HG03439 (cell line): Measurements from ENCODE around the gene ESYT2.

Source experiments
- ATAC-seq: cut with Tn5 transposase; IDR thresholded peaks from one replicate; pipeline ENCODE4 v1.9.1; 2021; ENCODE audit warnings: mild to moderate bottlenecking, moderate library complexity; ENCODE audit not compliant: unreplicated experiment

ESYT2 gene

DNA sequence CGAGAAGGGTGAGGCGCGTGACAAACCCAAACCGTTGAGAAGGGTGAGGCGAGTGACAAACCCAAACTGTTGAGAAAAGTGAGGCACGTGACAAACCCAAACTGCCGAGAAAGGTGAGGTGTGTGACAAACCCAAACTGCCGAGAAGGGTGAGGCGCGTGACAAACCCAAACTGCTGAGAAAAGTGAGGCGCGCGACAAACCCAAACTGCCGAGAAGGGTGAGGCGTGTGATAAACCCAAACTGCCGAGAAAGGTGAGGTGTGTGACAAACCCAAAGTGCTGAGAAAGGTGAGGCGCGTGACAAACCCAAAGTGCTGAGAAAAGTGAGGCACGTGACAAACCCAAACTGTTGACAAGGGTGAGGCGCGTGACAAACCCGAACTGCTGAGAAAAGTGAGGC, 25.0 kb downstream of the ESYT2 start:
- no peak for ATAC-seq

DNA sequence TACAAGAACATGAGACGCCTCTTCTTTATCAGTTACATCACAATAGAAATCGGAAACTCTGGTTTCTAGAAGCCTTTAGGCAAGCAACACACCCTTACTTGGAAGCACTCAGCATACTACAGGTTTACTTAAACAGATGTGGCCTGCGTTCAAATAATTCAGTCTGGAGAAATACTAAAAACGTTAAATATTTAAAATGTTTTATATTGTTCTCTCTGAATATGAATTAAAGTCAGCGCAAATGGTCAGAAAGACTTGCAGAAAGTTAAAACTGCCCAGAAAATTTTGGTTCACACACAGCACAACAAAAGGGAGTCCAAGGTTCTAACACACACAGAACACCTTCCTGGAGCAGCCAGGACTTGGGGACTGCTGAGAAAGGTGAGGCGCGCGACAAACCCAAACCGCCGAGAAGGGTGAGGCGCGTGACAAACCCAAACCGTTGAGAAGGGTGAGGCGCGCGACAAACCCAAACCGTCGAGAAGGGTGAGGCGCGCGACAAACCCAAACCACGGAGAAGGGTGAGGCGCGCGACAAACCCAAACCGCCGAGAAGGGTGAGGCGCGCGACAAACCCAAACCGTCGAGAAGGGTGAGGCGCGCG, 25.8 kb downstream of the ESYT2 start:
- ATAC-seq = no peak

DNA sequence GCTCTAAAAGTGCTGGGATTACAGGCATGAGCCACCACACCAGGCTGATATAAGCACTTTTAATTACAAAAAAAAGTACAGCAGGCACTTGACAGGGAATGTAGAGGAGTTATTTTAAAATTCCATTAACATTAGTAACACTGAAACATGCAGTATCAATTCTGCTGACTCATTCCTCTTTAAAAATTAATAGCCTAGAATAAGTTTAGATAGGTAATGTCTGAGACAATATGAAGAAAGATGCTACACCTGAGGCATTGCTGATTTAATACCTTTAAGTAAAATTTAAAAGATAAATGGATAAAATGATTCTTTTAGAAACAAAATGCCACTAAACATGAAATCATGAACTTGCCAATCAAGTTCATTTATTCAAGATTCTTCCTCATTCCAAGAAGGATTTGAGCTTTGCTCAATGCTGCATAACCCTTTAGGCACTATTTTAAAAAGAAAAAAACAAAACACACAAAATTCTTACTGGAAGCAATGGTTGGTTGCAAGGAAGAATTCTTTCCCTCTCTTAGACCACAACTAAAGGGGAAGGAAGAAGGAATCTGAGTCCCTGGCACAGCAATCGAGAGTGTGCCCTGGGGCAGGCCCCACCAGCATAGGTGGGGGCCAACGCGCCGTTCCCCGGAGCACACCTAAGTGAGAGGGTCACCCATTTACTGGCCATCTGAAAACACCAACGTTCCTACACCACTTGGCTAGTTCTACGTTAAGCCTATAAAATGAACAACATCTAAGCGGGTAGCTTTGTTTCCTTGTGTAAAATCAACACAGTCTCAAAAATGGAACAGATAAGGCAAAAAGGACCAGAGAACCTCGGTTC, 26.6 kb downstream of the ESYT2 start:
- no peak for ATAC-seq

DNA sequence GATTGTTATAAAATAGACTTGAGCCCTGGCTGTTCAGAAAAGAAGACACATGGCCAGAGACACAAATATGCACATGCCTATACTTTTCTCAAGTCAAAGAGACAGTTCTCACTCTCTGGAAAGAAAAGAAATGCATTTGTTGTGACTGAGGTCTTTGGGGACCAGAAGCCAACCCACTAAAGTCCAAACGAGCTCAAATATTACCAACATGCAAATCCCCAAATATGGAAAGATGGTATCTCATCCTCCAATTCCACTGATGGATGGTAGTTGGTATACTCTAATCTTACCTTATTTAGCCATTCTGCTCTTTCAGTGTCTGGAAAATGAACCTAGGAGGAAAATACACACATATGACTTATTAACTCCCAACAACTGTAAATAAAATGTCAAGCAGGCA, 30.6 kb downstream of the ESYT2 start:
- no peak for ATAC-seq

DNA sequence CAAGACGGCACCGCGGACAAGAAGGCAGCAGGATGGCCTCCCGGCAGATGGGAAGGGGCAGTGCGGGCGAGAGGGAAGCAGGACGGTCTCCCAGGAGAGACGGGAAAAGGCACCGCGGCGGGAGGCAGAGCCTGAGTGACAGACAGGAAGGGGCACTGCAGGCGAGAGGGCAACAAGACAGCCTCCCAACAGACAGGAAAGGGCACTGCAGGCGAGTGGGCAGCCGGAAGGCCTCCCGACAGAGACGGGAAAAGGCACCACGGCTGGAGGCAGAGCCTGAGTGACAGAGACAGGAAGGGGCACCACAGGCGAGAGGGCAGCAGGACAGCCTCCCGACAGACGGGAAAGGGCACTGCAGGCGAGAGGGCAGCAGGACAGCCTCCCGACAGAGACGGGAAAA, 32.6 kb downstream of the ESYT2 start:
- ATAC-seq = no peak

DNA sequence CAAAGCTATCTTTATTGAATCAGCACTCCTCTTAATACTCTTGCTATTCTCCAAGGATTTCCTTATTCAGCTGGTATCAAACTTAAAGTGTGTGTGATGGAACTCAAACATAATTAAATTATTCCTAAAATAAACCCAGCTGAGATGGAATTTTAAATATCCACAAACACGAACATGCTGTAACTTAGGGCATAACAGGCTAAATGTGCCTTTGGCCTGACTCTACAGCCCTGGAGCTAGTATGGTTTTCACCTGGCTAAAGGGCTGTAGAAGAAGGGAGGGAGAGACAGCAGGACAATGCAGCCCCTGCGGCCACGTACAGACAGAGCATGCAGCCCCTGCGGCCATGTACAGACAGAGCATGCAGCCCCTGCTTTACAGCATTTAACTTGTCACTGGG, 34.0 kb downstream of the ESYT2 start:
- no peak for ATAC-seq

DNA sequence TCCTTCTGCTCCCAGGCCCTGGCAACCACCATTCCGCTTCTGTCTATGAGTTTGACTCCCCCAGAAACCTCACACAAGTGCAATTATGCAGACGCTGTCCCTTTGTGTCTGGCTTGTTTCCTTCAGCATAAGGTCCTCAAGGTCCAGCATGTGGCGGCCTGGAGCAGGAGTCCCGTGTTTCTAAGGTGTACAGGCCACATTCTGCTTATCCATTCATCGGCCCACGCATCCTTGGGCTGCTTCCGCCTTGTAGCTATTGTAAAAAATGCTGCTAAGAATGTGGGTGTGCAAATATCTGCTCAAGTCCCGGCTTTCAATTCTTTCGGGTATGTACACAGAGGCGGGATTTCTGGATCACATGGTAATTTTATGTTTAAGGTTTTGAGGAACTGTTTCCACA, 38.2 kb downstream of the ESYT2 start:
- no peak for ATAC-seq

DNA sequence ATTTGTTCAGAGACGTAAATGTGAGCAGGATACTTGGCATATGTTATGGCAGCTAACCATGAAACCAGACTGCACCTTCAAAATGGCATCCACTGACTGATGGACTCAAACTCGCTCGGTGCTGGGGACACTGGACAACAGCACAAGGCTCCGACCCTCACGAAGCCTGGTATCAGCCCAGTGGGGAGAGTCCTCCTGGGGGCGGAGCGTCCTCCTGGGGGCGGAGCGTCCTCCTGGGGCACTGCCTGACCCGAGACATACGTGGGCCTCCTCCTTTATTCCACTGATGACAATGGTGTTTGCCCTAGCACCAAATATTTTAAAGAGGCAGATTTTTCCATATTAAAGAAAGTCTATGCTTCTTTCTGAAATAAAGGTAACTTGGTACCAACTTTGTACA, 39.5 kb downstream of the ESYT2 start:
- ATAC-seq = no peak

DNA sequence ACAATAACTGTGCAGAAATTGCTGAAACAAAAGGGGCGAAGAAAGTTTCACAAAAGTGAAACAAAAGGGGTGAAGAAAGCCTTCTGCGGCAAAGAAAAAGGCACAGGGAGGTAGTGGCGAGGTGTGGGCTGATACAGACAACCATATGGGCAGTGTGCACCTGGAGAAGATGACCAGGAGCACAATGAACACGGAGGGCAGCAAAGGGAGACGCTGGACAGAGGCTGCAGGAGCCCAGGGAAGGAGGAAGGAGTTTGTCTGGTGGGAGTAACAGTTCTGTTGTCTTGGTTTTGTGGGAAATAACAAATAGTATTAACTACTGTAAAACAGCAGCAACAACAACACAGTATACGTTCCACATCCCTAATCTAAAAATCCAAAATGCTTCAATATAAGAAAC, 42.4 kb downstream of the ESYT2 start:
- ATAC-seq = no peak

DNA sequence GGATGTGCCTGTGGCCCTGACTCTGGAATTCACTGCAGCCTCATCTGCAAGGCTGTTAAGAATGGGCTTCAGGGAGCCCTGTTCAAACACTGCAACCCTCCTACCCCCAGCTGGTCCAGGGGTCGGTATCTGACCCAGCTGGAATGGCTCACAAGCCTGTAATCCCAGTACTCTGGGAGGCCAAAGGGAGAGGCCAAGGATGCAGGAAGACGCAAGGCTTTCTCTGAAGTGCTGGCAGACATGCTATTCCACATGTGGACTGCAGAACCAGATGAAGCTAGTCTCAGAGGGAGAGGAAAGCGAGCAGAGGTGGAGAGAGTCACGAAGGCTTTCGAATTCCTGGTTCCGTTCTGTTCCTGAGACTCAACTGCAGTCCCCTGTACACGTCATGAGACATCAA, 45.0 kb downstream of the ESYT2 start:
- ATAC-seq = no peak

DNA sequence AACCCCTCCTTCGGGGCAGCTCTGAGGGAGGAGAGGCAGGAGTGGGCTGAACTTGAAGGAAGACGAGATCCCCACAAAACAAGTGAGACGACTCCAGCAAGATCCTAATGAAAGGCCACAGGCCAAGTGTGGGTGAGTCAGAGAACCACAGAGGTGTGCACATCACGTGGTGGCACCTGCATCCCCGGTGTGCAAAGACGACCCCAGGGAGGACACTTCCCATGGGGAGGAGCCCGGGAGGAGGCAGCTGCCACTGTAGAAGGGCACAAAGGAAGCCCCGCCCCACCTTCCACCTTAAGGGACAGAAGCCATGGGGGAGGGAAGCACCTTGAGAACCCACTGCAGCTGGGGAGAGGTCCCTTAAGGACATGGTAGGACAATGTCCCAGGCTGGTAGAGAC, 45.7 kb downstream of the ESYT2 start:
- ATAC-seq = no peak

DNA sequence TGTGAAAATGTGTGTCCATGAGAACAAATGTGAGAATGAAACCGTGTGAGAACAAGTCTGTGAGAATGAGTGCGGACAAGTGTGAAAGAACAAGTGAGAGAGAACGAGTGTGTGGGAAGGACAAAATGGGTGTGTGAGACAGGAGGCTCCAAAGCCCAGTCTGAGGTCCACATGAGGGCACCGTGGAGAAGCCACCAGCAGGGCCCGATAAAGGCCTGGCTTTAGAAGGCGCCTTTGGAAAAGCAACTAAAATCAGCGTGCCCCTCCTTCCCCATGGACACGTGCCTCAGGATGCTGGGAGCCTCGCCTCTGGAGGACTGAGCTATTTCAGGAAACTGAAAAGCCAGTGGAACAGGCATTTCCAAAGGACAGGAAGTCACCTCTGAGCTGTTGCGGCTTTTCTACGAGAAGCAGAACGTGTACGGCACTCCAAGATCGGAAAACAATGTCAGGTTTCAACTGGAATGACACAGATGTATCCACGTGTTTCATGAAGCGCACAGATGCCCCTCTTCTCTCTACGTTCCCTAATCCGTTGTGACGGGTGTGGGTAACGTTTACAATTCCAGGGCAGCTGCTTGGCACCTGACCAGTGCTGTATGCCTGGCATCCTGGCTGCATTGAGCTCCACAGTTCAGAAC, 46.4 kb downstream of the ESYT2 start:
- no peak for ATAC-seq

DNA sequence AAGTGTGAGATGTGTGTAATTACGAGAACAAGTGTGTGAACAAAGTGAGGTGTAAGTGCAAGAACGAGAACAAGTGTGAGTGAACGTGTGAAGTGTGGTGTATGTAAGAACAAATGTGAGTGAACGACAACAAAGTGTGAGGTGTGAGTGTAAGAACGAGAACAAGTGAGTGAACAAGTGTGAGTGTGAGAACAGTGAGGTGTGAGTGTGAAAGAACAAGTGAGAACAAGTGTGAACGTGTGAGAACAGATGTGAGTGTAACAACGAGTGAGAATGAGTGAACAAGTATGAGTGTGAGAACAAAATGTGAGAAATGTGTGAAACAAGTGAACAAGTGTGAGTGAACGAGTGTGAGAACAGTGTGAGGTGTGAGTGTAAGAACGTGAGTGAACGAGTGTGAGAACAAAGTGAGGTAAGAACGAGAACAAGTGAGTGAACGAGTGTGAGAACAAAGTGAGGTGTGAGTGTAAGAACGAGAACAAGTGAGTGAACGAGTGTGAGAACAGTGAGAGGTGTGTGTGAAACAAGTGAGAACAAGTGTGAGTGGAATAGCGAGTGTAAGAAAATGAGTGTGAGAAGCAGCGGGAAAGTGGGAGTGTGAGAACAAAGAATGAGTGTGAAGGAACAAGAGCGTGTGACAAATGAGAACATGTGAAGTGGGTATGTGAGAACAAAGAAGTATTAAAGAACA, 47.2 kb downstream of the ESYT2 start:
- no peak for ATAC-seq

DNA sequence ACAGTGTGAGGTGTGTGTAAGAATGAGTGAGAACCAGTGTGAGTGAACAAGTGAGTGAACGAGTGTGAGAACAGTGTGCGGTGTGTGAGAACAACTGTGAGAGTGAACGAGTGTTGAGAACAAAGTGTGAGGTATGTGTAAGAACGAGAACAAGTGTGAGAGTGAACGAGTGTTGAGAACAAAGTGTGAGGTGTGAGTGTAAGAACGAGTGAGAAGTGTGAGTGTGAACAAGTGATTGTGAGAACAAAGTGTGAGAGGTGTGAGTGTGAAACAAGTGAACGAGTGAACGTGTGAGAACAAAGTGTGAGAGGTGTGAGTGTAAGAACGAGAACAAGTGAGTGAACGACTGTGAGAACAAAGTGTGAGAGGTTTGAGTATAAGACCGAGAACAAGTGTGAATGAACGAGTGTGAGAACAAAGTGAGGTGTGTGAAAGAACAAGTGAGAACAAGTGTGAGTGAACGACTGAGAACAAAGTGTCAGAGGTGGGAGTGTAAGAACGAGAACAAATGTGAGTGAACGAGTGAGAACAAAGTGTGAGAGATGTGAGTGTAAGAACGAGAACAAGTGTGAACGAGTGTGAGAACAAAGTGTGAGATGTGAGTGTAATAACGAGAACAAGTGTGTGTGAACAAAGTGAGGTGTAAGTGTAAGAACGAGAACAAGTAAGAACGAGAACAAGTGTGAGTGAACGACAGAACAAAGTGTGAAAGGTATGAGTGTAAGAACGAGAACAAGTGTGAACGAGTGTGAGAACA, 47.9 kb downstream of the ESYT2 start:
- ATAC-seq = no peak

DNA sequence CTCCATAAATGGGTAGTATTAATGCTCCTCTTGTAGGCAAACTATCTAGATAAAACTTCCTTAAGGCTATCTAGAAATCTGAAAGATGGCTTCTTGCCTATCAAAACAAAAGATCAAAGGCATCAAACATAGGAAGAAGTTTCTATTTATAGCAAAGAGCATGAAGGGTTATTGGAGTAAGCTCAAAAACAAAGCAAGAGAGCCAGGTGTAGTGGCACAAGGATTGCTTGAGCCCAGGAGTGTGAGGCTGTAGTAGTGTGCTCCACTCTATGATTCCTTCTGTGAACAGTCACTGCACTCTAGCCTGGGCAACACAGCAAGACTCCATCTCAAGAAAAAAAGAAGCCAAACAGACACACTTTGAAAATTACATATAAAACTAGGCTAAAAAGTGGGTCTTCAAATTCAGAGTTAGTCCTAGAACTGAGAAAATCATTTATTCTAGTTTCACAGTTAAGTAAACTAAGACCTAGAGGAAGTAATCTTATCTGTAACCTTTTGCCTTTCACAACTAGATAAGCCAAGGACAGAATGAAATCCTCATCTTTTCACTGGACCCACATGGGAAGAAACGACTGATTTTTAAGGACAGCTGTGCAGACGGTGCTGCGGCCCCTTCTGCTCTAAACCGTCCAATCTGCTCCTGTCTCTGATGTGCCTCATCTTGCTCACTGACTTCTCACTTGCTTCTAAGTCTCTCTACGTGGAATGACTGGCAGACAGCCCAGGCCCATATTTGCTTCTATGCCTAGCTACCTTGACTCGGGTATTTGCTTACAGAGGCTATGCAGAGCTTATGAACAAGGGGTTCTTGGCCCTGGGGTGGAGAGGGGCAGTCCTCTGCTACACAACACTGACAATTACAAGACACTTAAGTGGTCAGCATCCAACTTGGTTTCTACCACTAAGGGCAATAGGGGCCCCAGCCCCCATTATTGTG, 50.0 kb downstream of the ESYT2 start:
- no peak for ATAC-seq

DNA sequence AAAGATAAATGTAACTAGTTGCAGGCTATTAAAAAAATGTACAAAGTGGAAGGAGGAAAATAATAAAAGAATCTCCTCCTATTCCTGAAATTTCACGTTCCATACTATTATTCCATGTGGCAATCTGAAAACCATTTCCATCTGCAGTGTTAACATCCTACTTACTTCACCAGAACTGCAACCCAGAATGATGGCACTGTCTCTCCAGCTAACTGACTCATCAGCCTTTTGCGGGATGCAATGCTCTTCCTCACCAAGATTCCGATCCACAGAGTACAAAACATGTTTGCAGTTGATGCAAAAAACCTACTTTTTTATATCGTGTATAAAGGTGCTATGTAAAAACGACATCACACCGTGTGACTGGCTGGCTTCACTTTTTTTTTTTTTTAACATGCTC, 50.8 kb downstream of the ESYT2 start:
- no peak for ATAC-seq

DNA sequence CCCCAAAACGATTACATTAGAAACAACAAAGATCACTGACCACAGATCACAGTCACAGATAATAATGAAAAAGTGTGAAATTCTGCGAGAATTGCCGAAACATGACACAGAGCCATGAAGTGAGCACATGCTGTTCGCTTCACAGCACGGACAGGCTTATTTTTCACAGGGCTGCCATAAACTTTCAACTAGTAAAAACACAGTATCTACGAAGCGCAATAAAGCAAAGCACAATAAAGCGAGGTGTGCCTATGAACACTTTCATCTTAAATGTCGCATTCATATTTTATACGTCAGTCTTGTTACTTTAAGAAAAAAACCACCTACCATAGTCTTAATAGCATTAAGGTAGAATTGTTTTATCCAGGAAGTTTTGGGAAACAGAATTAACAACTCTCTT, 51.5 kb downstream of the ESYT2 start:
- ATAC-seq = no peak

DNA sequence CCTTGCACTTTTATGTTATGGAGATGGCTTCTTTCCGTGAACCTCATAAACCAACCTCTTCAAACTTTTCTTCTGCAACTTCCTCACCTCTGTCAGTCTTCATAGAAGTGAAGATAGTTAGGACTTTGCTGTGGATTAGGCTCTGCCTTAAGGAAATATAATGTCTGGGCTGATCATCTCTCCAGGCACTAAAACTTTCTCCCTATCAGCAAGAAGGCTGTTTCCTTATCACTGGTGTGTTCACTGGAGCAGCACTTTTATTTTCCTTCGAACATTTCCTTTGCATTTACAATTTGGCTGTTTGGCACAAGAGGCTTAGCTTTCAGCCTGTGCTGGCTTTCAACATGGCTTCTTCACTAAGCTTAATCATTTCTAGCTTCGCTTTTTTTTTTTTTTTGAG, 52.8 kb downstream of the ESYT2 start:
- no peak for ATAC-seq

DNA sequence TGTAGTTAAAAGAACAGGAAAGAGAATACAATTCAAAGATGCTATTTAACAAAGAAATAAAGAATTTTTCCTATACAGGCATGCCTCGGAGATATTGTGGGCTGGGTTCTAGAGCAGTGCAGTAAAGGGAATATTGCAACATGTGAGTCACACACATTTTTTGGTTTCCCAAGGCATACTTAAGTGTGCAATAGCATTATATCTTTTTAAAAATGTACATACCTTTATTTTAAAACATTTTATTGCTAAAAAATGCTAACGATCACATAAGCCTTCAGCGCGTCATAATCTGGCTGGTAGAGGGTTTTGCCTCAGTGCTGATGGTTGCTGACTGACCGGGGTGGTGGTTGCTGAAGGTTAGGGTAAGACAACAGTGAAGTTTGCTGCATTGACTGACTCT, 54.4 kb downstream of the ESYT2 start:
- ATAC-seq = no peak

DNA sequence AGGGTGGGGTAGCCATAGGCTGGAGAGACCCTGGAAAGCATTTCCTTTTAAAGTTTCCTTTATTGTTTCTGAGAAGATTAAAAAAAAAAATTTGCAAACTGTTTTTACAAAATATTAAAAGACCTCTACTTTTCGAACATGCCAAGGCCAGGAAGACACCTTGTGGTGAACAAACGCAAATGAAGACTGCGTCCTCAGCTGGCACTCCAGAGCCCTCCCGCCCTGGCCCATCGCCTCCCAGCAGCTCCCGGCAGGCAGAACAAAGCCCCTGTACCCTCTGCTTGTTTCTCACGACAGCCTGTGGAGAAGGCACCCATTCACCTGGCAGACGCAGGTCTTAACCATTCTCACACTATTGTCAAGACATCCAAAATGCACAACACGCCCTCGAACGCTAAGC, 56.4 kb downstream of the ESYT2 start:
- no peak for ATAC-seq
